ENCODE measurements around the gene CXCL5. TPM values are rescaled to one million over a fixed set of nuclear protein-coding genes. Genes with fewer than 3 reads are reported as not detected.

The CXCL5 gene
- total RNA-seq, 1 experiment from 2014 or later = 0.10 TPM

- Histone ChIP-seq H3K27me3 (ENCODE audit: control insufficient read depth, insufficient read depth, low read length) (peaks cover 3% of the 10 kb centered on the region; the same call in 1 of the 2 replicates), H3K4me1 (ENCODE audit: control insufficient read depth, insufficient read depth, low read length) (no peaks in the 10 kb centered on the region), H3K9me3 (ENCODE audit: control insufficient read depth, insufficient read depth, low read depth, low read length) (no peaks in the 10 kb centered on the region), H3K36me3 (ENCODE audit: control insufficient read depth, insufficient read depth, low read length) (no peaks in the 10 kb centered on the region), H3K4me3 (ENCODE audit: low read depth in 2 of 2, low read length in 2 of 2) (no peak overlapping the region), H3K27ac (ENCODE audit: low read length) (no peak overlapping the region)
- CTCF ChIA-PET = interaction anchor here (0.6 kb wide), 1 partner anchor 71 kb away, joined by 3 read pairs; no protein-coding TSS in a partner anchor
- BruUV-seq (replicated peaks) = no TSS peak
- intact Hi-C loops (cut with micrococcal nuclease; ENCODE audit: unreplicated experiment) (no loop called here), in situ Hi-C loops (cut with HindIII; ENCODE audit: low pct_unique_long_range_greater_than_20kb, low sequenced_read_pairs) (no loop called here)
- DNase-seq (ENCODE audit: low read depth, low spot score) (no peak), ATAC-seq (no peak)
- POLR2A ChIA-PET = no interaction called here
- TF ChIP-seq POLR2AphosphoS5 (IDR thresholded peaks at IDR 0.05; ENCODE audit: low read depth, low read length) (no peak), REST (IDR thresholded peaks at IDR 0.05; ENCODE audit: insufficient read depth in 1 of 2, low read depth in 2 of 2, low read length in 1 of 2) (no peak), TCF7L2 (IDR thresholded peaks at IDR 0.05; ENCODE audit: low read depth, low read length) (no peak), SIN3A (IDR thresholded peaks at IDR 0.05; ENCODE audit: borderline replicate concordance, insufficient read depth, low read depth, low read length) (no peak), CTCF (IDR thresholded peaks at IDR 0.05) (no peak)
Observed at GRCh38 chr4:74045772-74046171, 47.3 kb upstream of the CXCL5 start.

- TF ChIP-seq REST (IDR thresholded peaks at IDR 0.05; ENCODE audit: insufficient read depth in 1 of 2, low read depth in 2 of 2, low read length in 1 of 2) (no peak), POLR2AphosphoS5 (IDR thresholded peaks at IDR 0.05; ENCODE audit: low read depth, low read length) (no peak), SIN3A (IDR thresholded peaks at IDR 0.05; ENCODE audit: borderline replicate concordance, insufficient read depth, low read depth, low read length) (no peak), TCF7L2 (IDR thresholded peaks at IDR 0.05; ENCODE audit: low read depth, low read length) (no peak), CTCF (IDR thresholded peaks at IDR 0.05) (no peak)
- H3K27ac ChIP-seq (ENCODE audit: low read length) = no peak overlapping the region
- BruUV-seq (replicated peaks) = no TSS peak
- ATAC-seq (no peak), DNase-seq (ENCODE audit: low read depth, low spot score) (no peak)
- no peaks in the 10 kb centered on the region for H3K9me3 ChIP-seq (ENCODE audit: control insufficient read depth, insufficient read depth, low read depth, low read length)
- POLR2A ChIA-PET = no interaction called here
- intact Hi-C loops (cut with micrococcal nuclease; ENCODE audit: unreplicated experiment) (no loop called here), in situ Hi-C loops (cut with HindIII; ENCODE audit: low pct_unique_long_range_greater_than_20kb, low sequenced_read_pairs) (no loop called here)
- peaks cover 4% of the 10 kb centered on the region; the same call in 1 of the 2 replicates for H3K27me3 ChIP-seq (ENCODE audit: control insufficient read depth, insufficient read depth, low read length)
- H3K4me1 ChIP-seq (ENCODE audit: control insufficient read depth, insufficient read depth, low read length) = no peaks in the 10 kb centered on the region
- no peaks in the 10 kb centered on the region for H3K36me3 ChIP-seq (ENCODE audit: control insufficient read depth, insufficient read depth, low read length)
- H3K4me3 ChIP-seq (ENCODE audit: low read depth in 2 of 2, low read length in 2 of 2) = no peak overlapping the region
- CTCF ChIA-PET = no interaction called here
Observed at GRCh38 chr4:74045247-74045646, 46.8 kb upstream of the CXCL5 start.

All from Panc1 (cell line).